GM19467 (cell line): ENCODE results near the gene INO80D.
"Not testable (repeated sequence)": the region's sequence is repeated elsewhere in the genome, so short reads cannot be mapped to it uniquely, and the experiment has no call there.

Experiments
- ATAC-seq: cut with Tn5 transposase; IDR thresholded peaks from one replicate; pipeline ENCODE4 v1.9.1; 2021; ENCODE audit warnings: mild to moderate bottlenecking, moderate library complexity; ENCODE audit not compliant: unreplicated experiment

INO80D gene

DNA sequence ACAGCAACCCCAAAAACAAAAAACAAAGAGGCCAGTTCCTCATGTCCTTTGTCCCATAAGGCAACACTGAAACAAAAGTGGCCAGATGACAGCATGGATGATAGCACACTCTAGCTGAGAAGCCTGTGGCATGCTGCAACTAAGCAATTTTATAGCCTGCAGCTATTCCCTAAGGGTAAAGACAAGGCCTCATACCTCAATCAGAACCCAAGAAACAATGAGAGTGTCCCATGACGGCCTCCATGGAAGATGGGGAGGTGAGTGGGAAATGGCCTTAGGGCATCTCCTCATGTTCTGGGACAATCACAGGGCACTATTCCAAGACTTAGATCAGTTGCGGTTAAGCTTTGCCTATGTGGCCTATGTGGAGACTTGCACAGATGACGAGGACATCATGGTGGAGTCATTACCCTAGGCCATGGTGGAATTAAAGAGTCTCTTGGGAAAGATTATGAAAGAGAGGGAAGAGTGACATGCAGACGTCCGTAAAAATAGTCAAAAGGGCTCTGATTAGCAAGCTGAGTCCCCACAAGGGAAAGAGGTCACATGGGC is 103.1 kb downstream of the INO80D start:
- ATAC-seq, result no peak

GRCh38 chr2:205978728-205979127 is 107.2 kb downstream of the INO80D start:
- not testable (repeated sequence) for ATAC-seq

DNA sequence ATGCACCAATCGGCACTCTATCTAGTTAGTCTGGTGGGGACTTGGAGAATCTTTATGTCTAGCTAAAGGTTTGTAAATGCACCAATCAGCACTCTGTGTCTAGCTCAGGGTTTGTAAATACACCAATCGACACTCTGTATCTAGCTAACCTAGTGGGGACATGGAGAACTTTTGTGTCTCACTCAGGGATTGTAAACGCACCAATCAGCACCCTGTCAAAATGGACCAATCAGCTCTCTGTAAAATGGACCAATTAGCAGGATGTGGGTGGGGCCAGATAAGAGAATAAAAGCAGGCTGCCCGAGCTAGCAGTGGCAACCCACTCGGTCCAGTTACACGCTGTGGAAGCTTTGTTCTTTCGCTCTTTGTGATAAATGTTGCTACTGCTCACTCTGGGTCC is 108.3 kb downstream of the INO80D start:
- not testable (repeated sequence) for ATAC-seq

GRCh38 chr2:205976934-205977659 is 108.9 kb downstream of the INO80D start:
- ATAC-seq, result not testable (repeated sequence)

GRCh38 chr2:205976120-205976814 is 109.7 kb downstream of the INO80D start:
- no peak for ATAC-seq

DNA sequence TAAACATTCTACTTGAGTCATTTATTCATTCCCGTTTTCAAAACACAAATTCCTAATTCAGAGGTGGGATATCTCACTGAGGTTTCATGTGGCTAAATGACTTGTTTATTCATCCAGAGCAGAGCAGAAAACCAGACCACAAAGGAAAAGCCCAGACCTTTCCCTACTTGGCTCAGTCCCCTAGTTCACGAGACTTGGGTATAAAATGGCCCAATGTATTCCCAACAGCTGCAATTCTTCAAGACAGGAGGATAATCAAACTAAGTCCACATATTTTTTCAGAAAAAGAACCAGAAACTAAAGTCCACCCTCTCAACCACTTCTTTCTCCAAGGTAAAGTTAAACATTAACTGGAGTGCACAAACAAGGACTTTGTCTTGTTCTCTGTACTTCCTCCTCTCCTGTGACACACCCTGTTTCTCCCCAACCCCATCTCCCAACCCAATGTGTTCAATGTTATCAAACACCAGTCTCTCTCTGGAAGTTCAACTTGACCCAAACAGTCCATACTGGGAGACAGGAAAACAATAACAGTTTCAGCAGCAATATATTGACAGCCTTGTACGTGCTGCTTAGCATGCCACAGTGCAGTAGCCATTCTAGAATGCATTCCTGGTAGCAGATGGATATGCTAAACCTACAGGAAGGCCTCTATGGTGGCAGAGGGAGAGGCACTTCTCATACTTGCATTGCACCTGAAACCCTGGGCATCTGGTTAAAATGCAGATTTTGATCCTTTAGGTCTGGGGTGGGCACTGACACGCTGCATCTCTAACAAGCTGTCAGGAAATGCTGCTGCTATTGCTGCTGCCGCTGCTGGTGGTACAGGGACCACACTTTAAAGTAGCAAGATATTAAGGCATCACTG is 110.7 kb downstream of the INO80D start:
- peak; percentile 75 for ATAC-seq

GRCh38 chr2:205972113-205972512 is 113.9 kb downstream of the INO80D start:
- ATAC-seq, result no peak

DNA sequence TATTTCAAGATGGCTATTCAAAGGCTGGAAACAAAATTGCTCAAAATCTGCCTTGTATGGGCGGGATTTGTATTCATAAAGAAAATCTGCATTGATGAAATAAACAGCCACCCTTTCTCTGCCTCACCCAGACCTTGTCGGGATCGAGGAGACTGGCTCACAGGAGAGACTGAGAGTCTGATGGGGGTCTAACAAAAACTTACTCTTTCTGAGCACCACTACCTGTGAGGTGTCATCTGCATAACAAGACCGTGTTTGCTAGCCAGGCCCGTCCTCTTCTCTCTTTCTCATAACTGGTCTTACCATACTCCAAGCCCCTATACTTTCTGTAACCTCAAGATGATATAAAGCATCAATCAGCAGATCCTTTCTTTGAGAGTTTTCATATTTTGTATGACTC is 115.6 kb downstream of the INO80D start:
- no peak for ATAC-seq

- ATAC-seq, result no peak
Observed at GRCh38 chr2:205969584-205969983, 116.4 kb downstream of the INO80D start.

DNA sequence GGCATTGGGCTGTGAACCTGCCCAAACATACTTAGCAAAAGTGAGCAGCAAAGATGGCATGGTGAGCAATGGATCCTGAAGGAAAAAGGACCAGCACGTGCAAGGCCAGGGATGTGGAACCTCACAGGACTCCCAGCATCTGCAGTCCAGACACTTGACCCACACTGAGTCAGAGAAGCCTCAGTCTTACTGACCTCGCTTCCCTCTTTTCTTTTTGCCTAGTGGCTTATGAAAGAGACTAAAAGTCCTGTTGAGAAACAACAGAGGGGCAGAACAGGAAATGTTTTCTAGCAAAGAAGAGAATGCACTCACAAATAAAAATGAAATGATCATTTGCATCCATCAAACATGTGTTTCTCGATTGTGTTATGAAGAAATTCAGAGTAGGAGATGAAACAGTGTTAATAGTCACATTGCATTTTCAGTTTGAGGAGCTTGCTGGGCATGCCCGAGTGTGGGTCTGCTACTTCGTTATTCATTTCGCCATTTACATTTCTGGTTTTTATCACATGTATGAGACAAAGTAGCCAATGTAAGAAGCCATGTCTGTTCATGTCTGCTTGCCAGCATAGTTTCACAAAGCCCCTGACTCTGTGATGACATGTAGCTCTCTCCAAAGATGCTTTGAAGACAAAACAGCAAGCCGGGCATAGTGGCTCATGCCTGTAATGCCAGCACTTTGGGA is 118.4 kb downstream of the INO80D start:
- no peak for ATAC-seq

- no peak for ATAC-seq
Observed at GRCh38 chr2:205965707-205966106, 120.3 kb downstream of the INO80D start.

DNA sequence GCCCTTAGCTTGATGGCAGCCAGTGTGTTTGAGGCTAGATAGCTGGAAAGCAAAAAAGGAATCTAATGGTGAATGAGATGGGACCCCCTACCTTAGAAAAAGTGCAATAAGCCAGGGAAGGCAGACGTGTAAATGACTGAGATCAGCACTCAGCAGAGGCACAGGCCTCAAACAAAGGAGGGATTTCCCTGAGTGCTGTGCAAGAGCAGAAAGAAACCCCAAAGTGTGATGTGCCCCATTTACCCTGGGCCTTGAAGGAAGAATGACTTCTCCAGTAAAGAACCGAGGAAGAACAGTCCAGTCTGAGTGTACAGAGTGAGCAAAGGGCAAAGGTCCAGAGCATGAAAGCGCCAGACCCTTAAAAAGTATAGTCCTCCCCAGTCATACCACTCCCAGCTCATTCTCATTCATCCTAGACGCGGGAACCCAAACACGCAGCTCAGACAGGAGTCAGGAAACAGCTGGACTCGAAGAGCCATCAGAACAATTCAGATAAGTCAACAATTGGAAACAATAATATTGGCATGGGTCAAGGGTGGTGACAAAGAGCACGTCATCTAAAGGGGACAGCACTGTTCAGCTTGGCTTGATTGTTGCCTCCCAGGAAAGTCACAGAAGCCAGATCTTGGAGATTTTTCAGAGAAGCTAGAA is 121.7 kb downstream of the INO80D start:
- ATAC-seq, result no peak

- ATAC-seq, result no peak
Observed at GRCh38 chr2:205959521-205959920, 126.5 kb downstream of the INO80D start.

DNA sequence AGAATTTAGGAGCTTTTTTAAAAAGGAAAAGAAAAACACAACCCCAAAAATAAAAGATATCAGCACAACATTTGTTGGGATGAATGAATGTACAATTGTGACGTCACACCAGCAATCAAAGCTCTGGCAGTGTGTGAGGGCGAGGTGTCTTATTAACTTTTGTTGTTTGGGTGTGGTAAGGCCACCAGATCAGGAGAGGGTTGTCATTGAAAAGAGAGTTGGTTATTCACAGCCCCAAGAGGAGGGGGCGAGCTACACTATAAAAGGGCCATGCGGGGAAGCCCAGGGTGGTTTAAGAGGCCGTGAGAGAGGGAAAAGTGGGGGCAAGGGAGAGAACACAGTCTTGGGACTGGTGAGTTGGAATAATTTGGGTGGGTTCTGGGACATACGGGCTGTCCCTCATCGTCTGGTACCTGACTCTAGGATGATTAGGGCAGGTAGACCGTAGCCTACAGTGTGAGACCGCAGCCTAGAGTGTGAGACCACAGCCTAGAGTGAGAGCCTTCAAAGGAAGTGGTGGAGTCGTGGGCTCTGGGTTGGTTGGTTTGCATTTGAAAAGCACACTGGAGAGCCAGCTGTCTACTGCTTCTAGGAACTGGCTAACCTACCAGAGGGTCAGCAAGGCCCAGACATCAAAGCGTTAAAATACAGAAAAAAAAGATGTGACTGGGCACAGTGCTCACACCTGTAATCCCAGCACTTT is 128.4 kb downstream of the INO80D start:
- no peak for ATAC-seq

- no peak for ATAC-seq
Observed at GRCh38 chr2:205954707-205955106, 131.3 kb downstream of the INO80D start.

DNA sequence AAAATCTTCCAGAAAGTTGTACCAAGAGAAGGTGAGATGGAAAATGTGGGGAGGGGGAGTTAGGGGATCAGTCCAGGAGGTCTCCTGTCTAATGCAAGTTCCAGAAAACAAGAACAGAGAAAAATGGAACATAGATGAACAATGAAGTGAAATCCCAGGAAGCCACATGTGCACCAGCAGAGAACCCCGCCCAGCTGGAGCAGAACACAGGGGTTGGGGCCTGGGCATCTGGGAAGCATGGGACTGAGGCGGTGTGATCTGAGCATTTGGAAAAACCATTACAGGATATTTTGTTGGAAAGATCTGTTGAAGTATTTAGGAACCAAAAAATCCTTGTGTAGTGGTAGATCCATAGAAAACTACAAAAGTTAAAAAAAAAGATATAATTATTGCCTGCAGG is 133.7 kb downstream of the INO80D start:
- no peak for ATAC-seq

GRCh38 chr2:205948883-205949282 is 137.1 kb downstream of the INO80D start:
- ATAC-seq, result no peak

DNA sequence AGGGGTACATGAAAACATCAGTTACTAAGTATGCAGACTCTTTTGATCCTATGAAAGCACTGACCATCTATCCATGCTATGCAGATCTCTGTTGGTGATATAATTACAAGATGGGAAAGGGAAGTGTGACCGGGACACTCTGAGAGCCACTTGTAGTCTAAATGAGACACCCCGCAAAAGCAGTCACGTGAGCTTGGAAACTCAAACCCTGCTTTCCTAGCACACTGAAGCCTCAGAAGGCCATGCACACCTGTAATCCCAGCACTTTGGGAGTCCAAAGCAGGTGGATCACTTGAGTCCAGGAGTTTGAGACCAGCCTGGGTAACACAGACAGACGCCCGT is 137.5 kb downstream of the INO80D start:
- ATAC-seq, result no peak

DNA sequence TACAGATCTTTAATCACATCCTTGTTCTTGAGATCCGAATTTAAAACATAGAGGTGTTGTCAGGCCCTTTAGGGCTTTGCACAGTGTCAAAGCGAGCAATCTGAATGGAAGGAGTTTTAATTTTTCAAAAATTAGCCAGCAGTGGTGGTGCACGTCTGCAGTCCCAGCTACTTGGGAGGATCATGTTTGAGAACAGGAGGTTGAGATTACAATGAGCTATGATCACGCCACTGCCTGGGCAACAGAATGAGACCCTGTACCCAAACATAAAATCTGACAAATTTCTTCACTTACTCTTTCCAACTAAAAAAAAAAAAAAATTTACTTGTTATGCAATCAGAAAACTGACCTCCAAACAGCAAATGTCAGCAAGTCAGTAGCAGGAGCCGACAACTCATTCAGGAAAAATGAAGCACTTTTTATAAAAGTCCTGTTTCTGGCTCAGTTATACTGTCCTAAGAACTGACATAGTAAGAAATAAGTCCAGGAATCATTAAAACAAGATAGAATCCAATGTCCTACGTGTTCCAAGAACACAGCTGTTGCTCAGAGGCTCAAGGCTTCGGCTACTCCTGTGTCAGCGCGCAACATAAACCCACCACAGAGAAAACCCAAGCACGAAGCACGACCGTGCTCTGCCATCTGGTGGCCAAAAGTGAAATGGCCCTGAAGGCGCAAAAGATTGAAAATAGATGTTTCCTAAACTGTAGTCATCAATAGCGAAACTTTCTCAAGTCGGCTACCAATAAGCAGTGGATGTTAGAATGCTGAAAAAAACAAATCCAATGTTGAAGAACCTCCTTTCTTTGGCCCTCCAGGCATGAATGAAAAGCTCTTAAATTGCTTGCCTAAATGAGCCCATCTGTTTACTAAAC is 138.1 kb downstream of the INO80D start:
- ATAC-seq, result peak; percentile 84
